HG02759 (cell line): ENCODE measurements around the gene EVC2.
"Not testable (repeated sequence)": the region's sequence is repeated elsewhere in the genome, so short reads cannot be mapped to it uniquely, and the experiment has no call there.

Experiments used
- ATAC-seq: cut with Tn5 transposase; IDR thresholded peaks from one replicate; pipeline ENCODE4 v1.9.1; 2021; ENCODE audit warnings: mild to moderate bottlenecking, moderate library complexity; ENCODE audit not compliant: unreplicated experiment

The EVC2 gene

GRCh38 chr4:5629542-5629941 lies 78.8 kb downstream of the EVC2 start:
- ATAC-seq: no peak

DNA sequence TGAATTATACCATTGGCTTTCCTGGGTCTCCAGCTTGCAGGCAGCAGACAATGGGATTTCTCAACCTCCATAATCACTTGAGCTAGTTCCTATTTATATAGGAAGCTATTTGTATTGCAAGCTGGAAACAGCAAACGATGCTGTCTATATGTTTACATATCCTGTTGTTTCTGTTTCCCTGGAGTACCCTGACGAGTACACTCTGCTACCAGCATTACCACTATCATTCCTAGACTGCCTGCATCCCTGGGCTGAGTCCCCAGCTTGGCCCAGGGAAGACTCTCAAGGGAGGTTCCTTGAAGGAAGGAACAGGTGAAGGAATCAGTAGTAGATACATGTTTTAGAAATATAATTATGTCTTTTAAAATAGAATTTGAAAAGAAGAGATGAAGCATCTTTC lies 81.4 kb downstream of the EVC2 start:
- no peak for ATAC-seq

DNA sequence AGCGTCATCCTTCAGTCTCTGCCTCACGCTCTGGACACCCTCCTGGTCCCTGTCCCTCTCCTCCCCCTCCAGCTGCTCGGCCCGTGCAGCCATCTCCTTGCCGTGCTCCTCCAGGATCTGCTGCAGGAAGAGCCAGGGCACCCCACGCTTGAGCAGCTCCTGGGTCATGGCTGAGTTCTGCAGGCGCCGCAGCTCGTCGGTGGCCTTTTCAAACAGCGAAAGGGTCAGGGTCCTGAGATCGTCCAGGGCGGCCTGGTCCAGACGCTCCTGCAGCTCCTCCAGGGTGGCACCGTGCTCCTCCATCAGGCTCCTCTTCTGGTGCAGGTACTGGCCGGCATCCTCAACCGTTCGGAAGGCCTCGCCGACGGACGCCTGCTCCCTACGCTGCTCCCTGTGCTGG lies 85.8 kb downstream of the EVC2 start:
- no peak for ATAC-seq

- ATAC-seq: no peak
Measured at GRCh38 chr4:5619913-5620625, 88.3 kb downstream of the EVC2 start.

- no peak for ATAC-seq
Measured at GRCh38 chr4:5618051-5618960, 90.1 kb downstream of the EVC2 start.

DNA sequence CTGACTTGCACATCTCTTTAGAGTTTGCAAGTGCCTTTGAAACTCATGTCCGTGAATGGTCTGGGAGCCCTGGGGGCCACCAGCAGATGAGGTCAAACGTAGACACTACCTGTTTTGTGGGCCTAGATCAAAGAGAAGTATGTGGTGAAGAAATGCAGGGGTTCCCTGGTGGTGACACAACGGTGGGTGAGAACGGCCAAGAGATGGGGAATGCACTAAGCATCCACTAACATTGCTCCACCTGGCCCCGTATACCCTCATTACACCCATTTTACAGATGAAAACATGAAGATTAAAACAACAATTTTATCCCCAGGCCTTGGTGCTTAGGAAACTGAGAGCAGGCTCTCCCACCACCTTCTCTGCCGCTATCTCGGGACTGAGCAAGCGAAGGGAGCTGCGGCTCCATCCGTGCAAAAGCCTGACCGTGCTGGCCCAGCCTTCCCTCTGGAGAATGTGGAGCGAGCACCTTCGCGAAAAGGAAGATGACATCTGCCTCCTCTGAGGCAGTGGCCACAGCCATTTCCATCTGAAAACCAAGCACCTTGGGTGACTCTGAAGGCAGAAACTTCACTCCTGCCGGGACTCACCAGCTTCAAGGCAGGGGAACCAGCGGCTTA lies 91.9 kb downstream of the EVC2 start:
- ATAC-seq: no peak

GRCh38 chr4:5615496-5616075 lies 92.8 kb downstream of the EVC2 start:
- ATAC-seq: no peak

- ATAC-seq: no peak
Measured at GRCh38 chr4:5611750-5612149, 96.6 kb downstream of the EVC2 start.

DNA sequence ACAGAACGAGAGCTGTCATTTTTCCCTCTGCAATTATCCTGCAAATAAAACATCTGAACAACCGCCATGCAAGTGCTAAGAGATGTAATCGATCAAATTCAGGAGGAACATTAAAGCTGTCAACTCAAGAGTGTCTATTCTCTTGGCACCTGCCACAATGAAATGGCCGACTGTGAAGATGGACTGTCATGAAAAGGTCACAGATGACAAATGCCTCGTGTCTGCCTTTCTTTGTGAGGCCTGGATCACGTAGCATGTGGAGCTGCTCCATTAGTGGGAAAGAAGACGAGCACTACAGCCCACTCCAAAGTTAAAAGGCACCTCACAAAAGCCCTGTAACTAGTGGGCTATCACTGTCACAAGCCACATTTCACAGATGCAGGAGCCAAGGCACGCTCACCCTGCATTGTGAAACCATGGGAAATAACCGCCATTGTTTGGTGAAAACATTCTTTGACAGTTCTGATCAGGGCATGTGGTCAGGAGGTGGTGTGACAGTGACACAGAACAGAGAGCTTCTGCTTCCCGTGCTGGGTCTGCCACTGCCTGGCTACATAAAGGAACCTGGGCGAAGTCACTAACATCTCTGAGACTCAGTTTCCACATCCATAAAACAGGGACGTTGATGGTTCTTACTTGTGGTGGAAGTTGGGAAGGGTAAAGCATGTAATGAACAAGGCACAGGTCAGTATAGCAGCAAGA lies 98.9 kb downstream of the EVC2 start:
- ATAC-seq: no peak

DNA sequence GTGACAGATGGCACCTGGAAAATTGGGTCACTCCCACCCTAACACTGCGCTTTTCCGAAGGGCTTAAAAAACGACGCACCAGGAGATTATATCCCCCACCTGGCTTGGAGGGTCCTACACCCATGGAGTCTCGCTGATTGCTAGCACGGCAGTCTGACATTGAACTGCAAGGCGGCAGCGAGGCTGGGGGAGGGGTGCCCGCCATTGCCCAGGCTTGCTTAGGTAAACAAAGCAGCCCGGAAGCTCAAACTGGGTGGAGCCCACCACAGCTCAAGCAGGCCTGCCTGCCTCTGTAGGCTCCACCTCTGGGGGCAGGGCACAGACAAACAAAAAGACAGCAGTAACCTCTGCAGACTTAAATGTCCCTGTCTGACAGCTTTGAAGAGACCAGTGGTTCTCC lies 114.5 kb downstream of the EVC2 start:
- ATAC-seq: not testable (repeated sequence)

GRCh38 chr4:5592272-5592671 lies 116.1 kb downstream of the EVC2 start:
- no peak for ATAC-seq

GRCh38 chr4:5589495-5589894 lies 118.9 kb downstream of the EVC2 start:
- ATAC-seq: no peak

DNA sequence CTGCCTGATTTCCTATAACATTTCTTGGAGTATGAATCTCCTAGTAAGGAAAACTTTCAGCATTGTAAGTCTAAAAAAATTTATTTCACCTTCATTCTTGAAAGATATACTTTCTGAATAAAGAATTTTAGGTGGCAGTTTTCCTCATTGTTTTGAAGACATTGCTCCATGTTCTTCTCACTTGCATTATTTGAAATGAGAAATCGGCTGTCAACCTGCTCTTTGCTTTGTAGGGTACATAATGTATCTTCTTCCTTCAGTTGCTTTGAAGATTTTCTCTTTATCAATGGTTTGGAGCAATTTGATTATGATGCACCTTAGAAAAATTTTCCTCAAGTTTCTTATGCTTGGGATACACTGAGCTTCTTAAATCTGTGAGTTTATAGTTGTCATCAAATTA lies 120.3 kb downstream of the EVC2 start:
- ATAC-seq: no peak

- ATAC-seq: no peak
Measured at GRCh38 chr4:5575941-5576340, 132.4 kb downstream of the EVC2 start.

- no peak for ATAC-seq
Measured at GRCh38 chr4:5574386-5574785, 134.0 kb downstream of the EVC2 start.

DNA sequence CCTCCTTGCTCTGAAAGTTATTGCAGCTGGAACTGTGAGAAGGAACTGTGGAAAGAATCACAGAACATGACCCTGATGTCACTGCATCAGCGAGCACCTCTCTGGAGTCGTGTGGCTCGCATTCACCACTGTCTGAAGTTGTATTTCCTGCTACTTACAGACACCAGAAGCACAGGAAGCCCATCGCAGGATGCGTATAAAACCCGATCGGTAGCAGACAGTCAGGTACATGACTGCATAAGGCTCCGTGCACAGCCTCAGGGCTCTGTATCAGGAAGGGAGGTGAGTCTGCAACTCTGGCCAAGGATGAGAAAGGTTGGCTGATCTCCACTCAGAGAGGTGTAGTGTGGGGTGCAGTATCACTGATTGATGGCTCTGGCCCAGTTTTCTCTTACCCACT lies 134.4 kb downstream of the EVC2 start:
- no peak for ATAC-seq

DNA sequence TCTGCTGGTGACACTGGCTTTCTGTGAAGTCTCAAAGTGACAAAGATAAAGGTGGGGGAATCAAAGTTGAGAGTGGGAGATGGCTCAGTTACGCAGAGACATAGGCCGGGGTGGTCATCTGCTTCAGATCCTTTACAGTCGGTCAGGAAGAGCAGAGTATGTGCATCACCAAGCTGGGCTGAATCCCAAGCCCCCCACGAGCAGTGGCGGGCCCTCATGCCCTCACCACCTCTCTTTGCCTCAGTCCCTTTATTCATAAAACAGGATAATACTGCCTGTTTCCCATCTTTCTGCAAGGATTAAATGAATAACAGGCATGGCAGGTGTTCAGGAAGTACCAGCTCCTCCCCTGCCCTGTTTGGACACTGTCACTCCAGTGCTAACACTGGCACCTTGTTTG lies 135.6 kb downstream of the EVC2 start:
- no peak for ATAC-seq

GRCh38 chr4:5572114-5572513 lies 136.2 kb downstream of the EVC2 start:
- no peak for ATAC-seq

- ATAC-seq: no peak
Measured at GRCh38 chr4:5571646-5572045, 136.7 kb downstream of the EVC2 start.

DNA sequence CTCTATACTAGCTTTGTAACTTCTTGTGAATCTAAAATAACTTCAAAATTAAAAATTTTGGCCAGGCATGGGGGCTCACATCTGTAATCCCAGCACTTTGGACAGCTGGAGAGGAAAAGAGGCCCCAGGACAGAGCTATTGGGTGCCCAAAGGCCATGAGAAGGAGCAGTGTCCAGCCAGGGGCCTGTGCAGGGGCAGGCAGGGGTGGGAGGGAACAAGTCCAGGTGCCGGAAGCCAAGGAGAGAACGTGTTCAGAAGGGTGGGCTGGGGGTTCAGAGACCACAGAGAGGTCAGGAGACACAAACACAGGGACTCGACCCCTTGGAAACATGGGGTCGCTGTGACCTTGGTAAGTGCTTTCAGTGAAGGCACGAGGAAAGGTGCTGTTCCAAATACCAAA lies 138.9 kb downstream of the EVC2 start:
- ATAC-seq: no peak

DNA sequence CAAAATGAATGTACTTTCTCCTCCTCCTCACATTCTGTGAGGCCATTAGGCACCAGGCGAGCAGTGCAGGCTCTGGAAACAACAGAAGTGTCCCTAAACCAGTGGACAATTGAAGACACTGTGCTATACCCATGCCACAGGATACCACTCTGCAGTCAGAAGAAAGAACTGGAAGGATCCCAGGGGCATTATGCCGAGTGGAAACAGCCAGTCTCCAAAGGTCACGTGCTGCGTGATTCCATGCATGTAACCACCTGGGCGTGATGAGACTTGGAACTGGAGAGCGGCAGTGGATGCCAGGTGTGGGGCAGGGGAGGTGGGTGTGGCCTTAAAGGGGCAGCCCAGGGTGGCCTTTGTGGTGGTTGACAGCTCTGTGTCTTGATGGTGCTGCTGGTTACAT lies 139.4 kb downstream of the EVC2 start:
- no peak for ATAC-seq
